Kidney epithelial cell (primary cell): Measurements from ENCODE around the gene MID1IP1. TPM values are rescaled to one million over a fixed set of nuclear protein-coding genes. Genes with fewer than 3 reads are reported as not detected.

Source experiments
- DNase-seq: peaks from one replicate; pipeline ENCODE4 v3.0.0-alpha.2; 2010; ENCODE audit warnings: low read depth
- H3K27me3 ChIP-seq: 2 replicates; pipeline ENCODE4 v1.6.0; 2011; ENCODE audit warnings: low read length; ENCODE audit not compliant: control insufficient read depth, insufficient read depth
- H3K36me3 ChIP-seq: 2 replicates; pipeline ENCODE4 v1.5.1; 2011; ENCODE audit warnings: low read length; ENCODE audit not compliant: control insufficient read depth, insufficient read depth
- H3K4me3 ChIP-seq: 2 replicates; pipeline ENCODE4 v1.5.1; 2011; ENCODE audit warnings: low read depth, mild to moderate bottlenecking, control low read depth, low read length
- total RNA-seq: library from RNA; depleted of rRNA; stranded (reverse); fragments of >200 nt; gene quantifications from 2 replicates; pipeline ENCODE4 v1.2.3, GENCODE V29; 2015
- TF ChIP-seq, protein P1 (sequence below): IDR thresholded peaks from 2 replicates; pipeline ENCODE4 v1.5.1; 2011; ENCODE audit warnings: mild to moderate bottlenecking, moderate library complexity, low read length, control low read depth, inconsistent platforms; ENCODE audit not compliant: insufficient read depth, poor library complexity, severe bottlenecking

Gene MID1IP1
- total RNA-seq, 1 donor from 2014 or later, result 63.5 TPM

DNA sequence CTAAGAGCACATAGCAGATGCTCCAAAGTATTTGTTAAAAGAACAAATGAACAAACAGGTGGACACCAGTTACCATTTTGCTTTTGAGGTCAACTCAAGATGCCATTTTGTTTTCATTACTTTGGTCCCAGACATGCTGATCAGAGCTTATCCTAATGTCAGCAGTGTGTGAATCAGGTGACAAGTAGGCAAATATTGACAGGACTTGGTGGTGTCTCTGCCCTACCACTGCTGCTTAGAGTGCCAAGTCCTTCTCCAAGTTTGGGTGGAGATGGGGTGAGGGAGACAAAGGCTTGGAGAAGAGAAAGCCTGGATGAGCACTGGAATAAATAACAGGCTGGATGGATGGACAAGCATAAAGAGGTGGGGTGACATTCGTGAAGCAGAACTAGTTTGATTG lies 38.7 kb downstream of the MID1IP1 start:
- DNase-seq, result no peak
- Histone ChIP-seq H3K4me3 (no peak overlapping the region), H3K27me3 (no peaks in the 10 kb centered on the region), H3K36me3 (no peaks in the 10 kb centered on the region)
- TF ChIP-seq, protein P1, sequence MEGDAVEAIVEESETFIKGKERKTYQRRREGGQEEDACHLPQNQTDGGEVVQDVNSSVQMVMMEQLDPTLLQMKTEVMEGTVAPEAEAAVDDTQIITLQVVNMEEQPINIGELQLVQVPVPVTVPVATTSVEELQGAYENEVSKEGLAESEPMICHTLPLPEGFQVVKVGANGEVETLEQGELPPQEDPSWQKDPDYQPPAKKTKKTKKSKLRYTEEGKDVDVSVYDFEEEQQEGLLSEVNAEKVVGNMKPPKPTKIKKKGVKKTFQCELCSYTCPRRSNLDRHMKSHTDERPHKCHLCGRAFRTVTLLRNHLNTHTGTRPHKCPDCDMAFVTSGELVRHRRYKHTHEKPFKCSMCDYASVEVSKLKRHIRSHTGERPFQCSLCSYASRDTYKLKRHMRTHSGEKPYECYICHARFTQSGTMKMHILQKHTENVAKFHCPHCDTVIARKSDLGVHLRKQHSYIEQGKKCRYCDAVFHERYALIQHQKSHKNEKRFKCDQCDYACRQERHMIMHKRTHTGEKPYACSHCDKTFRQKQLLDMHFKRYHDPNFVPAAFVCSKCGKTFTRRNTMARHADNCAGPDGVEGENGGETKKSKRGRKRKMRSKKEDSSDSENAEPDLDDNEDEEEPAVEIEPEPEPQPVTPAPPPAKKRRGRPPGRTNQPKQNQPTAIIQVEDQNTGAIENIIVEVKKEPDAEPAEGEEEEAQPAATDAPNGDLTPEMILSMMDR, result no peak

DNA sequence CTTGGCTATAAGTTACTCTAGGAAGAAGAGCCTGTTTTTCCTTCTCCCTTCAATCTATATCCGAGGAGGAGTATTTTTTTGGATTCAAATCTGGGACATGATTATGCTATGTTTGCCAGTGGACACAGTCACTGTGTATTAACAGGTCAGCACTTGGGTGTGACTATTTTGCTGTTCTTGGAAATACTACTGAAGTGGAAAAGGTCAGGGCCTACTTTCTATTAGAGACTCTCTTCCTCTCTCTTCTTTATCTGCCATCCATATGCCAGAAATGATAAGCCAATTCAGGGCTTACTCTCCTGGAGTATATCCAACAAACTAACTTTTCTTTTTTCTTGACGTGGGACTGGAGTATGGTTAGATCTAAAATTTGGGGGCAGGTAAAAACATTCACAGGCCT lies 40.5 kb downstream of the MID1IP1 start:
- Histone ChIP-seq H3K4me3 (no peak overlapping the region), H3K36me3 (no peaks in the 10 kb centered on the region), H3K27me3 (no peaks in the 10 kb centered on the region)
- TF ChIP-seq, protein P1, result no peak
- DNase-seq, result no peak

DNA sequence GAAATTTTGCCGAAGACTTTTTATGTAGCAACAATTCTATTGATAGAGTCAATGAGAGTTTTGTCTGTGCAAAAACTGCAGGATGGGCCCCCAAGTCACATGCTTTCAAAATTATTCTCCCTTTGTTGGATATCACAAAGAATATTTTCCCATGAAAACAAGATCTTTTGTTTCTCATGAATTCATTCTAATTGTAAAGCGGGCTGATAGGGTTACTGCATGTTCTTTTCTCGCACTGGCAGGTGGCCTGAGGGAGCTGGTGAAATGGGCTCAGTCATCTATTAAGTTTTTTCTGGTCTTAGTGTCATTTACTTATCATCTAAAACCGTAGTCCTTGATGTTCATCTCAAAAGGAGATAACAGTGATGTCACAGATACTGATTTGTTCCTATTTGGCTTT lies 44.2 kb downstream of the MID1IP1 start:
- TF ChIP-seq, protein P1, result no peak
- Histone ChIP-seq H3K27me3 (no peaks in the 10 kb centered on the region), H3K36me3 (no peaks in the 10 kb centered on the region), H3K4me3 (no peak overlapping the region)
- DNase-seq, result no peak

DNA sequence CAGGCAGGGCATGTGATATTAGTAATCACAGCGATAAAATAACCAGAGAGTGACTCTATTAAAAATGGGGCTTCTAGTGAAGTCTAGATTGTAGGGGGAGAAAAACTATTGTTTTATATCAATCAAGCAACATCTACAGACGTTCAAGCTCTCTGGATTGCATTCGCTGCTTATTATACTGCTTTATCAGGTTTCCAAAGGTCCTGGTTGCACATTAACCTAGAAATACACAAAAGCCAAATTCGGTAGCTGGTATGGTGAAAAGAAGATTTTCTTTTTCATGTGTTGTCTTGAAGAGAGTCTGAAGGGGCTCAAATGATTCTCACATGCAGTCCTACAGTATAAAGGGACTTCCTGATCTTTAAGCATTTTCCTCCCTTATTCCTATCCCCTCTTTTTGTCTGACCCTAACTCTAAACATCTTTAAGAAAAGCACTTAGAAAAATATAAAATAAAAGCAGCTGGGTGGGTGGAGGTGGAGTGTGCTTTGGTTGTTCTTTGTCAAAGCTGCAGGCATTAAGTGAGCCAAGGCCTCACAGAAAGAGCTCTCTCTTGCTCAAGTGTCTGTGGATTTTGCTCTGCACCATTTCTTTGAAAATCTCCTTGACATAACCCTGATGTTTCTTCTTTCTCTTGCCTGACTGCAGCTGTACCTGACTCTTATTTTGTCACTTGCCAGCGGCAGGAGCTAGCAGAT lies 46.1 kb downstream of the MID1IP1 start:
- no peak for DNase-seq
- H3K27me3 ChIP-seq, result no peaks in the 10 kb centered on the region
- H3K36me3 ChIP-seq, result no peaks in the 10 kb centered on the region
- no peak overlapping the region for H3K4me3 ChIP-seq
- TF ChIP-seq, protein P1, result no peak

DNA sequence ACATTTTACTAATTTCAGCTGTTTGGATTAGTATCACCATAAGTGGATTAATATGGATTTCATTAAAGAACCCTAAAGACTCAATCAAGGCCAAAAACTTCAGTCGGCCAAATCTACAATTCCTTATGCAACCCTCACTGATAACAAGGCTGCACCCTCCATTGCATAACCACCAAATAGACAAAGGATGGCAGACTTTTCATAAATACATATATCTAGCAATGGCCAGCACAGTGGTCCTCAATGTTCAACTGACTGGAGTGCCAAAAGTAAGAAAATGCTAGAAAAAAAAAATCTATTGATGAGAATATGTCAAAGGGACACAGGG lies 46.6 kb downstream of the MID1IP1 start:
- Histone ChIP-seq H3K4me3 (no peak overlapping the region), H3K36me3 (no peaks in the 10 kb centered on the region), H3K27me3 (no peaks in the 10 kb centered on the region)
- DNase-seq, result no peak
- TF ChIP-seq, protein P1, result no peak
